ENCODE data around the gene XRCC6. TPM values are rescaled to one million over a fixed set of nuclear protein-coding genes. Genes with fewer than 3 reads are reported as not detected.
"Not testable (repeated sequence)": the region's sequence is repeated elsewhere in the genome, so short reads cannot be mapped to it uniquely, and the experiment has no call there.

Gene XRCC6
- polyA plus RNA-seq, 1 donor = 202 TPM

GRCh38 chr22:41598891-41599635 is 22.0 kb upstream of the XRCC6 start:
- DNase-seq = no peak

- DNase-seq = no peak
Measured at GRCh38 chr22:41600976-41601375, 20.1 kb upstream of the XRCC6 start.

GRCh38 chr22:41603873-41604332 is 17.2 kb upstream of the XRCC6 start:
- no peak for DNase-seq

GRCh38 chr22:41608386-41608785 is 12.7 kb upstream of the XRCC6 start:
- DNase-seq = no peak

GRCh38 chr22:41612603-41613306 is 8.3 kb upstream of the XRCC6 start:
- DNase-seq = no peak

- DNase-seq = no peak
Measured at GRCh38 chr22:41613456-41613855, 7.6 kb upstream of the XRCC6 start.

GRCh38 chr22:41619979-41620588 is 1.0 kb upstream of the XRCC6 start:
- no peak for DNase-seq

GRCh38 chr22:41620589-41621098 is 451 bp upstream of the XRCC6 start, which contains the start of gene DESI1:
Gene DESI1 (minus strand): TSS chr22:41621043. CDS start chr22:41620839, 204 bp downstream.
- peak; percentile 41 for DNase-seq

- DNase-seq = no peak
Measured at GRCh38 chr22:41621911-41622179, 750 bp downstream of the XRCC6 start.

- no peak for DNase-seq
Measured at GRCh38 chr22:41625577-41625976, 4.5 kb downstream of the XRCC6 start.

- DNase-seq = not testable (repeated sequence)
Measured at GRCh38 chr22:41631115-41631514, 10.0 kb downstream of the XRCC6 start.

- DNase-seq = not testable (repeated sequence)
Measured at GRCh38 chr22:41631615-41632014, 10.5 kb downstream of the XRCC6 start.

GRCh38 chr22:41634610-41635009 is 13.5 kb downstream of the XRCC6 start:
- DNase-seq = not testable (repeated sequence)

- DNase-seq = no peak
Measured at GRCh38 chr22:41636467-41636866, 15.4 kb downstream of the XRCC6 start.

- not testable (repeated sequence) for DNase-seq
Measured at GRCh38 chr22:41637623-41638022, 16.5 kb downstream of the XRCC6 start.

- no peak for DNase-seq
Measured at GRCh38 chr22:41638124-41638523, 17.0 kb downstream of the XRCC6 start.

- no peak for DNase-seq
Measured at GRCh38 chr22:41638748-41639147, 17.7 kb downstream of the XRCC6 start.

GRCh38 chr22:41641854-41642253 is 20.8 kb downstream of the XRCC6 start:
- no peak for DNase-seq

- no peak for DNase-seq
Measured at GRCh38 chr22:41642331-41643110, 21.4 kb downstream of the XRCC6 start.

GRCh38 chr22:41647771-41648170 is 26.7 kb downstream of the XRCC6 start:
- no peak for DNase-seq

- DNase-seq = no peak
Measured at GRCh38 chr22:41648432-41648831, 27.3 kb downstream of the XRCC6 start.

GRCh38 chr22:41650229-41650628 is 29.1 kb downstream of the XRCC6 start:
- no peak for DNase-seq

- DNase-seq = no peak
Measured at GRCh38 chr22:41650821-41651220, 29.7 kb downstream of the XRCC6 start.

All from hindlimb muscle (tissue), 1 donor.